EL (cell line): ENCODE measurements around the gene PROX1.
A peak's percentile ranks its signal among the peaks of the same experiment; 100 is the strongest.

ENCODE experiments used
- DNase-seq: peaks from one replicate; pipeline ENCODE4 v3.0.0-alpha.2; 2016

Gene PROX1

GRCh38 chr1:213987927-213988506 is at the start of gene PROX1:
Gene PROX1 (plus strand): TSS chr1:213987973. CDS start chr1:213996536, 8,563 bp downstream.
- peak; percentile 85 for DNase-seq

- no peak for DNase-seq
Measured at GRCh38 chr1:213938776-213939175, 49.0 kb upstream of the PROX1 start.

- no peak for DNase-seq
Measured at GRCh38 chr1:213939888-213940287, 47.9 kb upstream of the PROX1 start.

- DNase-seq: no peak
Measured at GRCh38 chr1:213940947-213941346, 46.8 kb upstream of the PROX1 start.

GRCh38 chr1:213942061-213942460 is 45.7 kb upstream of the PROX1 start:
- DNase-seq: no peak

- DNase-seq: no peak
Measured at GRCh38 chr1:213947200-213947801, 40.5 kb upstream of the PROX1 start.

GRCh38 chr1:213951876-213952275 is 35.9 kb upstream of the PROX1 start:
- no peak for DNase-seq

GRCh38 chr1:213953806-213954205 is 34.0 kb upstream of the PROX1 start:
- no peak for DNase-seq

- DNase-seq: no peak
Measured at GRCh38 chr1:213956295-213956770, 31.4 kb upstream of the PROX1 start.

- no peak for DNase-seq
Measured at GRCh38 chr1:213958346-213958745, 29.4 kb upstream of the PROX1 start.

- no peak for DNase-seq
Measured at GRCh38 chr1:213960963-213961362, 26.8 kb upstream of the PROX1 start.

GRCh38 chr1:213962508-213962907 is 25.3 kb upstream of the PROX1 start:
- DNase-seq: no peak

- DNase-seq: no peak
Measured at GRCh38 chr1:213966122-213966521, 21.7 kb upstream of the PROX1 start.

- DNase-seq: no peak
Measured at GRCh38 chr1:213968146-213968825, 19.5 kb upstream of the PROX1 start.

- no peak for DNase-seq
Measured at GRCh38 chr1:213969958-213970555, 17.7 kb upstream of the PROX1 start.

GRCh38 chr1:213972141-213972540 is 15.6 kb upstream of the PROX1 start:
- DNase-seq: no peak

- DNase-seq: no peak
Measured at GRCh38 chr1:213973129-213973528, 14.6 kb upstream of the PROX1 start.

GRCh38 chr1:213976665-213977485 is 10.9 kb upstream of the PROX1 start:
- DNase-seq: no peak

- DNase-seq: no peak
Measured at GRCh38 chr1:213977486-213977842, 10.3 kb upstream of the PROX1 start.

- no peak for DNase-seq
Measured at GRCh38 chr1:213977909-213978308, 9.9 kb upstream of the PROX1 start.

GRCh38 chr1:213979751-213980586 is 7.8 kb upstream of the PROX1 start:
- no peak for DNase-seq

- no peak for DNase-seq
Measured at GRCh38 chr1:213980906-213981305, 6.9 kb upstream of the PROX1 start.
